GM23338 (cell line): ENCODE data around the gene CACNA2D2. TPM values are rescaled to one million over a fixed set of nuclear protein-coding genes. Genes with fewer than 3 reads are reported as not detected.

Source experiments
- ATAC-seq: fragments of 200-7000 bp; cut with Tn5 transposase; 3 replicates; pipeline ENCODE4 v1.9.1; 2020
- DNase-seq: peaks from one replicate; pipeline ENCODE4 v3.0.0-alpha.2; 2015; ENCODE audit warnings: low spot score
- H2AFZ ChIP-seq: fragments of 200-600 bp; sonication (generic); 2 replicates; pipeline ENCODE4 v1.8.0; 2016; ENCODE audit warnings: antibody characterized with exemption, mild to moderate bottlenecking, moderate library complexity
- H3F3A ChIP-seq: fragments of 200-600 bp; sonication (generic); replicated peaks from 2 replicates; pipeline ENCODE4 v1.8.0; 2017; ENCODE audit warnings: antibody characterized with exemption, mixed run types, low read depth
- H3K27ac ChIP-seq: fragments of 200-600 bp; sonication (generic); 2 replicates; pipeline ENCODE4 v1.6.1; 2016; ENCODE audit warnings: low read depth
- H3K27me3 ChIP-seq: fragments of 200-600 bp; sonication (generic); 2 replicates; pipeline ENCODE4 v1.8.0; 2016; ENCODE audit warnings: mild to moderate bottlenecking, mixed run types, moderate library complexity; ENCODE audit not compliant: insufficient read depth
- H3K36me3 ChIP-seq: fragments of 200-600 bp; sonication (generic); 2 replicates; pipeline ENCODE4 v1.8.0; 2016; ENCODE audit warnings: mild to moderate bottlenecking; ENCODE audit not compliant: insufficient read depth
- H3K4me1 ChIP-seq: fragments of 200-600 bp; sonication (generic); 2 replicates; pipeline ENCODE4 v1.8.0; 2016; ENCODE audit warnings: mild to moderate bottlenecking, moderate library complexity; ENCODE audit not compliant: insufficient read depth
- H3K4me2 ChIP-seq: fragments of 200-600 bp; sonication (generic); 2 replicates; pipeline ENCODE4 v1.7.1; 2017; ENCODE audit warnings: mixed run types
- H3K4me3 ChIP-seq: fragments of 200-600 bp; sonication (generic); 2 replicates; pipeline ENCODE4 v1.6.1; 2016; ENCODE audit warnings: mixed run types
- H3K79me2 ChIP-seq: fragments of 200-600 bp; sonication (generic); replicated peaks from 2 replicates; pipeline ENCODE4 v1.8.0; 2017; ENCODE audit warnings: mild to moderate bottlenecking; ENCODE audit not compliant: insufficient read depth
- H3K9me2 ChIP-seq: fragments of 200-600 bp; sonication (generic); 2 replicates; pipeline ENCODE4 v1.8.0; 2017; ENCODE audit not compliant: insufficient read depth
- H4K20me1 ChIP-seq: fragments of 200-600 bp; sonication (generic); replicated peaks from 2 replicates; pipeline ENCODE4 v1.8.0; 2017; ENCODE audit warnings: mild to moderate bottlenecking; ENCODE audit not compliant: insufficient read depth
- H3K27ac Mint-ChIP-seq: 2 replicates; pipeline ENCODE4 v1.8.0; 2020; ENCODE audit warnings: inconsistent platforms, mild to moderate bottlenecking, moderate library complexity, mixed read lengths
- H3K27me3 Mint-ChIP-seq: 3 replicates; pipeline ENCODE4 v1.8.0; 2022; ENCODE audit warnings: low read depth, mild to moderate bottlenecking, moderate library complexity, mixed read lengths, inconsistent platforms; ENCODE audit not compliant: insufficient read depth, poor library complexity
- H3K36me3 Mint-ChIP-seq: 3 replicates; pipeline ENCODE4 v1.8.0; 2021; ENCODE audit warnings: low read depth, mild to moderate bottlenecking, inconsistent platforms, moderate library complexity, mixed read lengths
- H3K4me1 Mint-ChIP-seq: 3 replicates; pipeline ENCODE4 v1.8.0; 2020; ENCODE audit warnings: mild to moderate bottlenecking, inconsistent platforms, mixed read lengths
- H3K4me3 Mint-ChIP-seq: 3 replicates; pipeline ENCODE4 v1.8.0; 2021; ENCODE audit warnings: moderate library complexity, mild to moderate bottlenecking, inconsistent platforms, mixed read lengths
- H3K9me3 Mint-ChIP-seq: 3 replicates; pipeline ENCODE4 v1.8.0; 2020; ENCODE audit warnings: moderate library complexity, mild to moderate bottlenecking, inconsistent platforms, mixed read lengths
- CREB1 ChIP-seq: fragments of 250-450 bp; sonication (Bioruptor Pico); IDR thresholded peaks from 2 replicates; pipeline ENCODE4 v1.5.0; 2020; ENCODE audit warnings: low read depth, mild to moderate bottlenecking, moderate library complexity
- JUNB ChIP-seq: IDR thresholded peaks from one replicate; pipeline ENCODE4 v1.6.1; 2016; ENCODE audit warnings: antibody characterized with exemption; ENCODE audit not compliant: unreplicated experiment
- NANOG ChIP-seq: IDR thresholded peaks from 2 replicates; pipeline ENCODE4 v1.6.1; 2016; ENCODE audit warnings: antibody characterized with exemption, borderline replicate concordance
- ZNF114 ChIP-seq: fragments of 250-450 bp; sonication (Bioruptor Pico); IDR thresholded peaks from 2 replicates; pipeline ENCODE4 v1.5.0; 2020; ENCODE audit warnings: mild to moderate bottlenecking, moderate library complexity
- ZNF331 ChIP-seq: fragments of 250-450 bp; sonication (Bioruptor Pico); IDR thresholded peaks from 2 replicates; pipeline ENCODE4 v1.5.0; 2020; ENCODE audit warnings: low read depth, mild to moderate bottlenecking, moderate library complexity
- ZNF462 ChIP-seq: fragments of 250-450 bp; sonication (Bioruptor Pico); IDR thresholded peaks from 2 replicates; pipeline ENCODE4 v1.5.0; 2020; ENCODE audit warnings: mild to moderate bottlenecking, moderate library complexity
- polyA plus RNA-seq: library from polyadenylated mRNA; unstranded; fragments of >200 nt; fragmentation: Nextera tagmentation; extraction: Ambion mirVana; gene quantifications from 2 replicates; pipeline ENCODE4 v1.2.1, GENCODE V29; 2016
- total RNA-seq: library from RNA; depleted of rRNA; stranded (reverse); fragments of >200 nt; shearing (Covaris generic); gene quantifications from 2 replicates; pipeline ENCODE4 v1.2.3, GENCODE V29; 2014
- TF ChIP-seq, protein P1 (sequence below): IDR thresholded peaks from one replicate; pipeline ENCODE4 v1.6.1; 2018; ENCODE audit warnings: antibody characterized with exemption; ENCODE audit not compliant: unreplicated experiment
- TF ChIP-seq, protein P2 (sequence below): IDR thresholded peaks from 2 replicates; pipeline ENCODE4 v1.6.1; 2016; ENCODE audit warnings: antibody characterized with exemption

The CACNA2D2 gene
- total and polyA plus RNA-seq, 2 experiments from 2014 or later: 4.7 to 11.4 TPM

DNA sequence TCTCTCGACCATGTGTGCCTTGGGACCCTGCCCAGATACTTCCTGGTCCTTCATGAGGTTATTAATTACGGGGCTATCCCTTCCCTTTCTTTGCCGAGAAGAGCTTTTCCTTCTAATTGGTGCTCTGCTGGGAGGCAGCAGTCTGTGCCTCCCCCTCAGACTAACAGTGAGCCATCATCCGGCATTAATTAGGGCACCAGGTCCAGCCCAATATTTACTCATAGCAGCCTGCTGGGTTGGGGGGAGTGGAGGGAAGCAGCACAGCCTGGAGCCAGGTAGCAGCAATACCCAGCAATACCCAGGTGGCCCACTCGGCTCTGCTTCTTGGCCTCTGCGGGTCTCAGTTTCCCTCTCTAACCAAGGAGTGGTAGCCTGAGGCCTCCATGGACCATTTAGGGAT is 20.1 kb downstream of the CACNA2D2 start:
- H3K27me3 ChIP-seq: no peaks in the 10 kb centered on the region
- H3K27ac ChIP-seq: no peak overlapping the region
- Mint-ChIP-seq H3K4me3 (no peak overlapping the region), H3K9me3 (no peaks in the 10 kb centered on the region), H3K27ac (no peak overlapping the region), H3K4me1 (peaks cover 38% of the 10 kb centered on the region), H3K36me3 (no peaks in the 10 kb centered on the region), H3K27me3 (peaks cover 2% of the 10 kb centered on the region)
- no peaks in the 10 kb centered on the region for H3K79me2 ChIP-seq
- H2AFZ ChIP-seq: no peak overlapping the region
- H3K4me1 ChIP-seq: no peaks in the 10 kb centered on the region; the same call in 1 of the 2 replicates
- no peak for DNase-seq
- H3K4me2 ChIP-seq: no peak overlapping the region
- H3K36me3 ChIP-seq: no peaks in the 10 kb centered on the region
- TF ChIP-seq ZNF331 (CRISPR knock-in tag): no peak
- TF ChIP-seq, protein P1, sequence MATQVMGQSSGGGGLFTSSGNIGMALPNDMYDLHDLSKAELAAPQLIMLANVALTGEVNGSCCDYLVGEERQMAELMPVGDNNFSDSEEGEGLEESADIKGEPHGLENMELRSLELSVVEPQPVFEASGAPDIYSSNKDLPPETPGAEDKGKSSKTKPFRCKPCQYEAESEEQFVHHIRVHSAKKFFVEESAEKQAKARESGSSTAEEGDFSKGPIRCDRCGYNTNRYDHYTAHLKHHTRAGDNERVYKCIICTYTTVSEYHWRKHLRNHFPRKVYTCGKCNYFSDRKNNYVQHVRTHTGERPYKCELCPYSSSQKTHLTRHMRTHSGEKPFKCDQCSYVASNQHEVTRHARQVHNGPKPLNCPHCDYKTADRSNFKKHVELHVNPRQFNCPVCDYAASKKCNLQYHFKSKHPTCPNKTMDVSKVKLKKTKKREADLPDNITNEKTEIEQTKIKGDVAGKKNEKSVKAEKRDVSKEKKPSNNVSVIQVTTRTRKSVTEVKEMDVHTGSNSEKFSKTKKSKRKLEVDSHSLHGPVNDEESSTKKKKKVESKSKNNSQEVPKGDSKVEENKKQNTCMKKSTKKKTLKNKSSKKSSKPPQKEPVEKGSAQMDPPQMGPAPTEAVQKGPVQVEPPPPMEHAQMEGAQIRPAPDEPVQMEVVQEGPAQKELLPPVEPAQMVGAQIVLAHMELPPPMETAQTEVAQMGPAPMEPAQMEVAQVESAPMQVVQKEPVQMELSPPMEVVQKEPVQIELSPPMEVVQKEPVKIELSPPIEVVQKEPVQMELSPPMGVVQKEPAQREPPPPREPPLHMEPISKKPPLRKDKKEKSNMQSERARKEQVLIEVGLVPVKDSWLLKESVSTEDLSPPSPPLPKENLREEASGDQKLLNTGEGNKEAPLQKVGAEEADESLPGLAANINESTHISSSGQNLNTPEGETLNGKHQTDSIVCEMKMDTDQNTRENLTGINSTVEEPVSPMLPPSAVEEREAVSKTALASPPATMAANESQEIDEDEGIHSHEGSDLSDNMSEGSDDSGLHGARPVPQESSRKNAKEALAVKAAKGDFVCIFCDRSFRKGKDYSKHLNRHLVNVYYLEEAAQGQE: no peak
- no peak for TF ChIP-seq CREB1 (CRISPR knock-in tag)
- TF ChIP-seq JUNB: no peak
- no peak for TF ChIP-seq ZNF462
- TF ChIP-seq, protein P2, sequence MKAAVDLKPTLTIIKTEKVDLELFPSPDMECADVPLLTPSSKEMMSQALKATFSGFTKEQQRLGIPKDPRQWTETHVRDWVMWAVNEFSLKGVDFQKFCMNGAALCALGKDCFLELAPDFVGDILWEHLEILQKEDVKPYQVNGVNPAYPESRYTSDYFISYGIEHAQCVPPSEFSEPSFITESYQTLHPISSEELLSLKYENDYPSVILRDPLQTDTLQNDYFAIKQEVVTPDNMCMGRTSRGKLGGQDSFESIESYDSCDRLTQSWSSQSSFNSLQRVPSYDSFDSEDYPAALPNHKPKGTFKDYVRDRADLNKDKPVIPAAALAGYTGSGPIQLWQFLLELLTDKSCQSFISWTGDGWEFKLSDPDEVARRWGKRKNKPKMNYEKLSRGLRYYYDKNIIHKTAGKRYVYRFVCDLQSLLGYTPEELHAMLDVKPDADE: no peak
- TF ChIP-seq ZNF114 (CRISPR knock-in tag): no peak
- no peak for TF ChIP-seq NANOG
- no peak for ATAC-seq
- no peaks in the 10 kb centered on the region; the same call in 1 of the 2 replicates for H4K20me1 ChIP-seq
- no peaks in the 10 kb centered on the region for H3F3A ChIP-seq
- no peaks in the 10 kb centered on the region for H3K9me2 ChIP-seq
- H3K4me3 ChIP-seq: no peak overlapping the region
